Measurements from ENCODE around the gene MPHOSPH6. TPM values are rescaled to one million over a fixed set of nuclear protein-coding genes. Genes with fewer than 3 reads are reported as not detected.
"Not testable (repeated sequence)": the region's sequence is repeated elsewhere in the genome, so short reads cannot be mapped to it uniquely, and the experiment has no call there.

Gene MPHOSPH6
- polyA plus RNA-seq, 1 of the 3 experiments (the other 2 are of a cell fraction) = 9.4 TPM

DNA sequence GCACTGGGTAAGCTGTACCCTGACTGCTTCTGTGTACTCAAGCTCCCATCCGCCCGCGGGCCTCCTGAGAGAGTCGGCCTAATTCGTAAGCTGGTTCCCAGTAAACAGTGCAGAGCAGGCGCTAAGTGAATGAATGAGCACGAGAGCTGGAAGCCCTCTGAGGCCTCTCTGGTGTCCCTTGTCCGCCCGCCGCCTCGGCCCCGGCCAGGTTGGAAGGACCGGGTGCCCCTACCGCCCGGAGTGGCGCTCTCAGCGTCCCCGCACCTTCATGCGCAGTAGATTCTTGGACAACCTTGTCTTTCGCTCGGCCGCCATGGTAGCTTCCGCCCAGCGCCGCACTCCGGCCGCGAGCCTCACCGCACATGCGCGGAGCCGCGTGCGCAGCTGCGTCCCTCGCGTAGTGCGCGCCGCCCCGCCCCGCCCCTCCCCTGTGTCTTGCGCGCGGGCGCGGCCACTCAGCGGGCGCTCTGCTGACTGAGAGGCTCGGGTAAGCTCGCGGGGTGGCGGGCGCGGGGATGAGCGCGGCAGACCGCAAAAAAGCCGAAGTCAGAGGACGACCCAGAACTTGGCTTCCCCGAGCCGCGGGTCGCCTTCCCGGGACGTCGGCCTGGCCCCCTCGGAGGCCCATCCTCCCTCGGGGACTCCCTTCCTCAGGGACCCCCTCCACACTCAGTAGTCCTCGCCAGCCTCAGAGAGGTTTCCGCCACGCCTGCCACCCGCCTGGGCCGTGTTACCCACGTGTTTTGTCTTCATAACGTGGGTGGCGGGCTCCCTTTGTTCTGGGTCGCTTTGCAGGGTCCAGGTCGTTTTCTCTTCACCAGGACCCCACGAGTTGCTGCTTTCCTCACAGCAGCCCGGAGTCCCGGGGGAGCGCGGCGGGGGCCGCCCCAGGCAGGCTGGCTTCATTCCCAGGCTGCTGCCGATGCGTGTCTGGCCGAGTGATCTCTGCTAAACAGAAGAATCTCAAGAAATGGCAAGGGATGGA lies at the start of gene MPHOSPH6 (continued):
- TF ChIP-seq, protein P1, sequence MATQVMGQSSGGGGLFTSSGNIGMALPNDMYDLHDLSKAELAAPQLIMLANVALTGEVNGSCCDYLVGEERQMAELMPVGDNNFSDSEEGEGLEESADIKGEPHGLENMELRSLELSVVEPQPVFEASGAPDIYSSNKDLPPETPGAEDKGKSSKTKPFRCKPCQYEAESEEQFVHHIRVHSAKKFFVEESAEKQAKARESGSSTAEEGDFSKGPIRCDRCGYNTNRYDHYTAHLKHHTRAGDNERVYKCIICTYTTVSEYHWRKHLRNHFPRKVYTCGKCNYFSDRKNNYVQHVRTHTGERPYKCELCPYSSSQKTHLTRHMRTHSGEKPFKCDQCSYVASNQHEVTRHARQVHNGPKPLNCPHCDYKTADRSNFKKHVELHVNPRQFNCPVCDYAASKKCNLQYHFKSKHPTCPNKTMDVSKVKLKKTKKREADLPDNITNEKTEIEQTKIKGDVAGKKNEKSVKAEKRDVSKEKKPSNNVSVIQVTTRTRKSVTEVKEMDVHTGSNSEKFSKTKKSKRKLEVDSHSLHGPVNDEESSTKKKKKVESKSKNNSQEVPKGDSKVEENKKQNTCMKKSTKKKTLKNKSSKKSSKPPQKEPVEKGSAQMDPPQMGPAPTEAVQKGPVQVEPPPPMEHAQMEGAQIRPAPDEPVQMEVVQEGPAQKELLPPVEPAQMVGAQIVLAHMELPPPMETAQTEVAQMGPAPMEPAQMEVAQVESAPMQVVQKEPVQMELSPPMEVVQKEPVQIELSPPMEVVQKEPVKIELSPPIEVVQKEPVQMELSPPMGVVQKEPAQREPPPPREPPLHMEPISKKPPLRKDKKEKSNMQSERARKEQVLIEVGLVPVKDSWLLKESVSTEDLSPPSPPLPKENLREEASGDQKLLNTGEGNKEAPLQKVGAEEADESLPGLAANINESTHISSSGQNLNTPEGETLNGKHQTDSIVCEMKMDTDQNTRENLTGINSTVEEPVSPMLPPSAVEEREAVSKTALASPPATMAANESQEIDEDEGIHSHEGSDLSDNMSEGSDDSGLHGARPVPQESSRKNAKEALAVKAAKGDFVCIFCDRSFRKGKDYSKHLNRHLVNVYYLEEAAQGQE (IDR thresholded peaks at IDR 0.05; ENCODE audit: low read depth, low read length) = no peak
- TF ChIP-seq SIN3A (IDR thresholded peaks at IDR 0.05; ENCODE audit: borderline replicate concordance, low read depth, low read length) = no peak; the same call in 1 of the 2 replicates
- no peak for TF ChIP-seq NFIC (IDR thresholded peaks at IDR 0.05; ENCODE audit: borderline replicate concordance)
- TF ChIP-seq EZH2phosphoT487 (IDR thresholded peaks at IDR 0.05; ENCODE audit: borderline replicate concordance, low read depth) = no peak
- no peak for TF ChIP-seq MXI1 (IDR thresholded peaks at IDR 0.05; ENCODE audit: low read depth, low read length)
- peak; percentile 70; the same call in 1 of the 2 replicates for TF ChIP-seq TAF1 (IDR thresholded peaks at IDR 0.05; ENCODE audit: borderline replicate concordance, low read depth, low read length)
- TF ChIP-seq FOSL2 (IDR thresholded peaks at IDR 0.05; ENCODE audit: borderline replicate concordance, low read depth) = no peak; the same call in 1 of the 2 replicates
- TF ChIP-seq, protein P2, sequence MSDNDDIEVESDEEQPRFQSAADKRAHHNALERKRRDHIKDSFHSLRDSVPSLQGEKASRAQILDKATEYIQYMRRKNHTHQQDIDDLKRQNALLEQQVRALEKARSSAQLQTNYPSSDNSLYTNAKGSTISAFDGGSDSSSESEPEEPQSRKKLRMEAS (IDR thresholded peaks at IDR 0.05; ENCODE audit: low read depth) = peak; percentile 95
- TF ChIP-seq, protein P3, sequence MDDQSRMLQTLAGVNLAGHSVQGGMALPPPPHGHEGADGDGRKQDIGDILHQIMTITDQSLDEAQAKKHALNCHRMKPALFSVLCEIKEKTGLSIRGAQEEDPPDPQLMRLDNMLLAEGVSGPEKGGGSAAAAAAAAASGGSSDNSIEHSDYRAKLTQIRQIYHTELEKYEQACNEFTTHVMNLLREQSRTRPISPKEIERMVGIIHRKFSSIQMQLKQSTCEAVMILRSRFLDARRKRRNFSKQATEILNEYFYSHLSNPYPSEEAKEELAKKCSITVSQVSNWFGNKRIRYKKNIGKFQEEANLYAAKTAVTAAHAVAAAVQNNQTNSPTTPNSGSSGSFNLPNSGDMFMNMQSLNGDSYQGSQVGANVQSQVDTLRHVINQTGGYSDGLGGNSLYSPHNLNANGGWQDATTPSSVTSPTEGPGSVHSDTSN (IDR thresholded peaks at IDR 0.05) = no peak

DNA sequence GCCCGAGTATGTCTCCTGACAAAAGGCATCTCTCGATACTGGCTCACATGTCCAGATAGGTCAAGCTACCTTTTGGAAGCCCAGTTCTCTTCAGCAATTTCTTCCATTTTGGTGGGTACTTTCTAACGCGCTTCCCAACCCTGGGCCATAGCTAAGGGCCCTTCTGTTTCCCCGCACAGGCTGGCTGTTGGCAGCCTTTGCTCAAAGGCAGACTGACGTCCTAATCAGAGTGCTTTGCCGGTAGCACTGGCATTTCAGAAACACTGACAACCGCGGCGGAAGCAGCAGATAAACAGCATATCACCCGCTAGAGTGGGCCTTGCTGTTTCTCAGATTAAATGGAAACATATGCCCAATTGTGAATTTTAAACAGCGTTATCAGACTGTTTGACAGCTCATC lies 49.3 kb upstream of the MPHOSPH6 start:
- peak; percentile 27 for DNase-seq
- Histone ChIP-seq H3K4me1 (ENCODE audit: control insufficient read depth in 1 of 2, insufficient read depth in 2 of 2, low read depth in 1 of 2, low read length in 1 of 2) (no peaks in the 10 kb centered on the region), H3K4me2 (no peak overlapping the region), H4K20me1 (ENCODE audit: insufficient read depth) (no peaks in the 10 kb centered on the region), H3K27me3 (ENCODE audit: insufficient read depth) (no peaks in the 10 kb centered on the region; the same call in 1 of the 2 replicates), H3K79me2 (ENCODE audit: insufficient read depth) (no peaks in the 10 kb centered on the region), H3K27ac (ENCODE audit: low read depth in 2 of 2, low read length in 1 of 2) (no peak overlapping the region), H2AFZ (ENCODE audit: low read depth) (no peak overlapping the region), H3K9ac (no peak overlapping the region), H3K9me2 (no peaks in the 10 kb centered on the region), H3K9me3 (no peaks in the 10 kb centered on the region), H3K36me3 (replicated peaks in 1 of 2; ENCODE audit: control insufficient read depth in 1 of 2, insufficient read depth in 2 of 2, low read length in 1 of 2) (no peaks in the 10 kb centered on the region), H3K4me3 (ENCODE audit: low read depth in 2 of 2, low read length in 1 of 2) (no peak overlapping the region), H3F3A (replicated peaks; ENCODE audit: insufficient read depth) (no peaks in the 10 kb centered on the region)
- TF ChIP-seq, protein P4, sequence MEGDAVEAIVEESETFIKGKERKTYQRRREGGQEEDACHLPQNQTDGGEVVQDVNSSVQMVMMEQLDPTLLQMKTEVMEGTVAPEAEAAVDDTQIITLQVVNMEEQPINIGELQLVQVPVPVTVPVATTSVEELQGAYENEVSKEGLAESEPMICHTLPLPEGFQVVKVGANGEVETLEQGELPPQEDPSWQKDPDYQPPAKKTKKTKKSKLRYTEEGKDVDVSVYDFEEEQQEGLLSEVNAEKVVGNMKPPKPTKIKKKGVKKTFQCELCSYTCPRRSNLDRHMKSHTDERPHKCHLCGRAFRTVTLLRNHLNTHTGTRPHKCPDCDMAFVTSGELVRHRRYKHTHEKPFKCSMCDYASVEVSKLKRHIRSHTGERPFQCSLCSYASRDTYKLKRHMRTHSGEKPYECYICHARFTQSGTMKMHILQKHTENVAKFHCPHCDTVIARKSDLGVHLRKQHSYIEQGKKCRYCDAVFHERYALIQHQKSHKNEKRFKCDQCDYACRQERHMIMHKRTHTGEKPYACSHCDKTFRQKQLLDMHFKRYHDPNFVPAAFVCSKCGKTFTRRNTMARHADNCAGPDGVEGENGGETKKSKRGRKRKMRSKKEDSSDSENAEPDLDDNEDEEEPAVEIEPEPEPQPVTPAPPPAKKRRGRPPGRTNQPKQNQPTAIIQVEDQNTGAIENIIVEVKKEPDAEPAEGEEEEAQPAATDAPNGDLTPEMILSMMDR (IDR thresholded peaks at IDR 0.05) = no peak
- TF ChIP-seq, protein P2 (IDR thresholded peaks at IDR 0.05; ENCODE audit: low read depth) = no peak
- no peak for TF ChIP-seq EZH2phosphoT487 (IDR thresholded peaks at IDR 0.05; ENCODE audit: borderline replicate concordance, low read depth)
- TF ChIP-seq SMC3 (IDR thresholded peaks at IDR 0.05; ENCODE audit: low read depth, low read length) = no peak
- TF ChIP-seq MXI1 (IDR thresholded peaks at IDR 0.05; ENCODE audit: low read depth, low read length) = no peak
- no peak for TF ChIP-seq RAD21 (IDR thresholded peaks at IDR 0.05; ENCODE audit: low read length)
- TF ChIP-seq FOSL2 (IDR thresholded peaks at IDR 0.05; ENCODE audit: borderline replicate concordance, low read depth) = no peak
- no peak for TF ChIP-seq NRF1 (IDR thresholded peaks at IDR 0.05; ENCODE audit: low read depth, low read length)
- no peak for TF ChIP-seq GATA2 (CRISPR knock-in tag; IDR thresholded peaks at IDR 0.05)
- WGBS (ENCODE audit: low lambda C conversion rate) = 31% methylated on average over 10 of the region's 12 CpGs
- POLR2A ChIA-PET = no interaction called here
- CTCF ChIA-PET = interaction anchor here (1.4 kb wide), 1 partner anchor 11 kb away, joined by 5 read pairs; no protein-coding TSS in a partner anchor

DNA sequence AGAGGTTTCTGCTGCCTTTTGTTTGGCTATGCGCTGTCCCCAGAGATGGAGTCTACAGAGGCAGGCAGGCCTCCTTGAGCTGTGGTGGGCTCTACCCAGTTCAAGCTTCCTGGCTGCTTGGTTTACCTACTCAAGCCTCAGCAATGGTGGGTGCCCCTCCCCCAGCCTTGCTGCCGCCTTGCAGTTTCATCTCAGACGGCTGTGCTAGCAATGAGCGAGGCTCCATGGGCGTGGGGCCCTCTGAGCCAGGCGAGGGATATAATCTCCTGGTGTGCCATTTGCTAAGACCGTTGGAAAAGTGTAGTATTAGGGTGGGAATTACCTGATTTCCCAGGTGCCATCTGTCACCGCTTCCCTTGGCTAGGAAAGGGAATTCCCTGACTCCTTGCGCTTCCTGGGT lies 39.3 kb upstream of the MPHOSPH6 start:
- H3K27me3 ChIP-seq (ENCODE audit: insufficient read depth); H3K9ac ChIP-seq; POLR2A ChIA-PET; CTCF ChIA-PET; H3K36me3 ChIP-seq (replicated peaks in 1 of 2; ENCODE audit: control insufficient read depth in 1 of 2, insufficient read depth in 2 of 2, low read length in 1 of 2); H3K27ac ChIP-seq (ENCODE audit: low read depth in 2 of 2, low read length in 1 of 2); H3K4me2 ChIP-seq; H3K9me2 ChIP-seq; DNase-seq; H3K9me3 ChIP-seq; H2AFZ ChIP-seq (ENCODE audit: low read depth); H3F3A ChIP-seq (replicated peaks; ENCODE audit: insufficient read depth); H4K20me1 ChIP-seq (ENCODE audit: insufficient read depth); H3K4me3 ChIP-seq (ENCODE audit: low read depth in 2 of 2, low read length in 1 of 2); H3K79me2 ChIP-seq (ENCODE audit: insufficient read depth); H3K4me1 ChIP-seq (ENCODE audit: control insufficient read depth in 1 of 2, insufficient read depth in 2 of 2, low read depth in 1 of 2, low read length in 1 of 2): not testable (repeated sequence)
- 20% methylated on average over 6 of the region's 9 CpGs for WGBS (ENCODE audit: low lambda C conversion rate)

Data from SK-N-SH (cell line).